Measurements from ENCODE around the gene NPHP3. TPM values are rescaled to one million over a fixed set of nuclear protein-coding genes. Genes with fewer than 3 reads are reported as not detected.

Gene NPHP3
- total RNA-seq, 1 donor from 2014 or later, result 49.1 TPM

DNA sequence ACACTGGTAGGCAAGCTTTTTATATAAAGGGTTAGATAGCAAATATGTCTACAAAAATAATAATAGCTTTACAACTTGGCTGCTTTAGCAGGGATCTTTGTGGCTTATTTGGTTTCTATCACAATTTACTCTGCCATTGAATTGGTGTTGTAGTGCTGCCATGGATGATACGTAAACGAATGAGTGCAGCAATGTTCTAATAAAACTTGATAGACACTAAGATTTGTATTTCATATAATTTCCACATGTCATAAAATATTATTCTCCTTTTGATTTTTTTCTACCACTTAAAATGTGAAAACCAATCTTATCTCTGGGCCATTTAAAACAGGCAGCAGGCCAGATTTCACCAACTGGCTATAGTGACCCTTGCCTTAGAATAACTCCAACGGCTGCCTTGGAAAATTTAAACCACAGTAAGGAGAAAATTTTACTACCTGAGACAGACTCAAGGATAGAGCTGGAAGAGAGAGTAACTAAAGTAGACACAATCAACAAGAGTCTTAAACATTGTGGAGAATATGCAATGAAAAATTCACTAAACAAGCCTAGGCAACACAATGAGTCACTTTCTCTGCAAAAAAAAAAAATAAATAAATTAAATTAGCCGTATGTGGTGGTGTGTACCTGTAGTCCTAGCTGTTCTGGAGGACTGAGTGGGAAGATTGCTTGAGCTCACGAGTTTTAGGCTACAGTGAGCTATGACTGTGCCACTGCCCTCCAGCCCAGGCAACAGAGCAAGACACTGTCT is 8.1 kb downstream of the NPHP3 start:
- DNase-seq (ENCODE audit: extremely low spot score in 2 of 2), result no peak
- no peaks in the 10 kb centered on the region for H3K27me3 ChIP-seq
- no peak overlapping the region for H3K27ac ChIP-seq
- intact Hi-C loops (cut with DNase I), result no loop called here
- H3K4me1 ChIP-seq, result peaks cover 9% of the 10 kb centered on the region
- no peaks in the 10 kb centered on the region for H3K9me3 ChIP-seq
- no peak for TF ChIP-seq POLR2A (IDR thresholded peaks at IDR 0.05)
- TF ChIP-seq POLR2AphosphoS5 (IDR thresholded peaks at IDR 0.05; ENCODE audit: insufficient read depth in 1 of 2, low read depth in 1 of 2), result no peak
- TF ChIP-seq, protein P1, sequence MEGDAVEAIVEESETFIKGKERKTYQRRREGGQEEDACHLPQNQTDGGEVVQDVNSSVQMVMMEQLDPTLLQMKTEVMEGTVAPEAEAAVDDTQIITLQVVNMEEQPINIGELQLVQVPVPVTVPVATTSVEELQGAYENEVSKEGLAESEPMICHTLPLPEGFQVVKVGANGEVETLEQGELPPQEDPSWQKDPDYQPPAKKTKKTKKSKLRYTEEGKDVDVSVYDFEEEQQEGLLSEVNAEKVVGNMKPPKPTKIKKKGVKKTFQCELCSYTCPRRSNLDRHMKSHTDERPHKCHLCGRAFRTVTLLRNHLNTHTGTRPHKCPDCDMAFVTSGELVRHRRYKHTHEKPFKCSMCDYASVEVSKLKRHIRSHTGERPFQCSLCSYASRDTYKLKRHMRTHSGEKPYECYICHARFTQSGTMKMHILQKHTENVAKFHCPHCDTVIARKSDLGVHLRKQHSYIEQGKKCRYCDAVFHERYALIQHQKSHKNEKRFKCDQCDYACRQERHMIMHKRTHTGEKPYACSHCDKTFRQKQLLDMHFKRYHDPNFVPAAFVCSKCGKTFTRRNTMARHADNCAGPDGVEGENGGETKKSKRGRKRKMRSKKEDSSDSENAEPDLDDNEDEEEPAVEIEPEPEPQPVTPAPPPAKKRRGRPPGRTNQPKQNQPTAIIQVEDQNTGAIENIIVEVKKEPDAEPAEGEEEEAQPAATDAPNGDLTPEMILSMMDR (IDR thresholded peaks at IDR 0.05), result no peak
- no peak overlapping the region for H3K4me3 ChIP-seq
- peaks cover 0 to 21% of the 10 kb centered on the region in 2 donors for H3K36me3 ChIP-seq

DNA sequence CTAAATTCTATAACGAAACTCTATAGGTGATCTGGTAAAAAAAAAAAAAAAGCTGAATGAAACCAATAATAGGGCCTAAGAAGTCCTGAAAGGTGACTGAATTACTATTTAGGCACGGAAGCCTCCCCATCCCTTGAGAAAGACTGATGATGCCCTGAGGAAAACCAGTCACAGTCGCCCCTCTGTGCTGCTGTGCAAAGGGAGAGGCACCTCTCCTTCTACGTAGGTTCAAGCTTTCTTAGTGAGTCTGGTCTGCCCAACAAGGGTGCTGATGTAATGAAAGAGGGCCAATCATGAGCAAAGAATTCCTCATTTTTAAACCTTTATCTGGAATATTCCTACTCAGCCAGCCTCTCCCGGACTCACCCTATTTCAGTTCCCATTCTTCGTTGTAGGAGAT is 11.9 kb downstream of the NPHP3 start:
- no peaks in the 10 kb centered on the region for H3K27me3 ChIP-seq
- no peaks in the 10 kb centered on the region for H3K4me1 ChIP-seq
- no peak overlapping the region for H3K4me3 ChIP-seq
- no peak overlapping the region for H3K27ac ChIP-seq
- intact Hi-C loops (cut with DNase I), result no loop called here
- TF ChIP-seq POLR2A (IDR thresholded peaks at IDR 0.05) (no peak), POLR2AphosphoS5 (IDR thresholded peaks at IDR 0.05; ENCODE audit: insufficient read depth in 1 of 2, low read depth in 1 of 2) (no peak)
- TF ChIP-seq, protein P1 (IDR thresholded peaks at IDR 0.05), result no peak
- H3K9me3 ChIP-seq, result no peaks in the 10 kb centered on the region
- DNase-seq (ENCODE audit: extremely low spot score in 2 of 2), result no peak
- H3K36me3 ChIP-seq, result peaks cover 0 to 47% of the 10 kb centered on the region in 2 donors

DNA sequence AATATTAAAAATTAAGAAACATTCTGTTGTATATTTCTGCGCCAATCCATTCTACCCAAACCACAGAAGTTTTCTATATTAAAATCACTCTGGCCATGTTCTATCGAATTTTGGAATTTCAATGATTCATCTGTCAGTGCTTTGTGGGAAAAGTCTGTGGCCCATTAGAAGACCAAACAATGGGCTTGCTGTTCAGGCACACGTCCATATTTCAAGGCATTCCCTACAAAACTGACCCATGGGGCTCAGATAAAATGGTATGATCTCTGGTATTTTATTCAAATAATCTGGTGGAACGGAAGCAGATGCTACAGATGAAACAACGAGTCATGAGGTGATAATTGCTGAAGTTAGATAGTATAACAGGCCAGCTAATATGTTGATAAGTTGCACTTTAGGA is 12.4 kb downstream of the NPHP3 start:
- H3K36me3 ChIP-seq, result peaks cover 0 to 53% of the 10 kb centered on the region in 2 donors
- TF ChIP-seq POLR2A (IDR thresholded peaks at IDR 0.05), result no peak
- no peak for TF ChIP-seq POLR2AphosphoS5 (IDR thresholded peaks at IDR 0.05; ENCODE audit: insufficient read depth in 1 of 2, low read depth in 1 of 2)
- TF ChIP-seq, protein P1 (IDR thresholded peaks at IDR 0.05), result no peak
- no peak overlapping the region for H3K4me3 ChIP-seq
- H3K9me3 ChIP-seq, result no peaks in the 10 kb centered on the region
- H3K27ac ChIP-seq, result no peak overlapping the region
- no peaks in the 10 kb centered on the region for H3K4me1 ChIP-seq
- no peaks in the 10 kb centered on the region for H3K27me3 ChIP-seq
- no peak for DNase-seq (ENCODE audit: extremely low spot score in 2 of 2)
- intact Hi-C loops (cut with DNase I), result no loop called here

DNA sequence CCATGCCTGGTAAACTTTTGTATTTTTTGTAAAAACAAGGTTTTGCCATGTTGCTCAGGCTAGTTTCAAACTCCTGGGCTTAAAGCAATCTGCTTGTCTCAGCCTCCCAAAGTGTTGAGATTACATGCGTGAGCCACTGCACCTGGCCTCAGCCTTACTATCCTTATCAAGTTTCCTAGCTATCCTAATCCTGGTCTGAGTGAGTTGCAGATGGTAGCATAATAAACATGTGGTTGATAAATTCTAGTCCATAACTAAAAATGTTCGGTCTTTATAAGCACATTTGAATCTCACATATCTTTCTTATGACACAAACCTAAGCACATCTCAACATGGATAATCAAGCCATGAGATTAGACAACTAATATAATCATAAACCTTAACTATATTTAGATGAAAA is 18.5 kb downstream of the NPHP3 start:
- no peak overlapping the region for H3K4me3 ChIP-seq
- no peaks in the 10 kb centered on the region for H3K27me3 ChIP-seq
- no peak overlapping the region for H3K27ac ChIP-seq
- intact Hi-C loops (cut with DNase I), result no loop called here
- peaks cover 0 to 84% of the 10 kb centered on the region in 2 donors for H3K36me3 ChIP-seq
- TF ChIP-seq POLR2A (IDR thresholded peaks at IDR 0.05) (no peak), POLR2AphosphoS5 (IDR thresholded peaks at IDR 0.05; ENCODE audit: insufficient read depth in 1 of 2, low read depth in 1 of 2) (no peak)
- TF ChIP-seq, protein P1 (IDR thresholded peaks at IDR 0.05), result no peak
- H3K4me1 ChIP-seq, result no peaks in the 10 kb centered on the region
- no peaks in the 10 kb centered on the region for H3K9me3 ChIP-seq
- DNase-seq (ENCODE audit: extremely low spot score in 2 of 2), result no peak

DNA sequence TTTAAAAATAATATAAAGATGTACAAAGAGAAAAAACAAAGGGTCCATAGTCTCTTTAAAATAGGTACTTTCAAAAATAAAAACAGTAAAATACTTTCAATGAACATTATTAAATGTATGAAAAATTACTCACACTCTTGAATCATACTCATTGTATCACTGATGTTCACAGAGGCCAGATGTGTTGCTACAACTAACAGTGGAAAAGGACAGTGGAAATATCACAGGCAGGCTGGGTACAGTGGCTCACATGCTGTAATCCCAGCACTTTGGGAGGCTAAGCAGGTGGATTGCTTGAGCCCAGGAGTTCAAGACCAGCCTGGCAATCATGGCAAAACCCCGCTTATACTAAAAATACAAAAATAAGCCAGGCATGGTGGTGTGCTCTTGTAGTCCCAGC is 26.8 kb downstream of the NPHP3 start:
- Histone ChIP-seq H3K36me3 (peaks cover 0 to 77% of the 10 kb centered on the region in 2 donors), H3K4me3 (no peak overlapping the region)

More for the DNA sequence above, 26.8 kb downstream of the NPHP3 start:
- DNase-seq (ENCODE audit: extremely low spot score in 2 of 2), result no peak
- Histone ChIP-seq H3K27ac (no peak overlapping the region), H3K27me3 (no peaks in the 10 kb centered on the region), H3K4me1 (no peaks in the 10 kb centered on the region), H3K9me3 (no peaks in the 10 kb centered on the region)
- TF ChIP-seq POLR2A (IDR thresholded peaks at IDR 0.05) (no peak), POLR2AphosphoS5 (IDR thresholded peaks at IDR 0.05; ENCODE audit: insufficient read depth in 1 of 2, low read depth in 1 of 2) (no peak)
- TF ChIP-seq, protein P1 (IDR thresholded peaks at IDR 0.05), result no peak
- intact Hi-C loops (cut with DNase I), result no loop called here

Data from vagina (tissue), 2 donors.